Muscle layer of colon (tissue), 2 donors: ENCODE measurements around the gene ACTRT2.

Experiments used
- H3K27ac ChIP-seq: one replicate; pipeline ENCODE4 v1.7.0; 2013; ENCODE audit warnings: low read depth, mild to moderate bottlenecking, low read length, moderate library complexity
- H3K27me3 ChIP-seq, 2 donors: one replicate each; pipeline ENCODE4 v1.7.0; 2013; ENCODE audit warnings: low read length in 2 of 2, mild to moderate bottlenecking in 2 of 2; ENCODE audit not compliant: insufficient read depth in 2 of 2, control insufficient read depth in 1 of 2
- H3K36me3 ChIP-seq: one replicate; pipeline ENCODE4 v1.7.0; 2013; ENCODE audit warnings: mild to moderate bottlenecking, low read length; ENCODE audit not compliant: insufficient read depth
- H3K4me1 ChIP-seq: one replicate; pipeline ENCODE4 v1.7.0; 2013; ENCODE audit warnings: mild to moderate bottlenecking, low read length; ENCODE audit not compliant: insufficient read depth
- H3K4me3 ChIP-seq, 2 donors: one replicate each; pipeline ENCODE4 v1.7.0; 2013; ENCODE audit warnings: low read length in 2 of 2, low read depth in 1 of 2, mild to moderate bottlenecking in 1 of 2, moderate library complexity in 1 of 2
- H3K9ac ChIP-seq: one replicate; pipeline ENCODE4 v1.7.0; 2013; ENCODE audit warnings: low read length
- H3K9me3 ChIP-seq: one replicate; pipeline ENCODE4 v1.7.0; 2013; ENCODE audit warnings: mild to moderate bottlenecking, low read length
- donor health status: abdominal sarcoma.
- donor health status: Adenocarcinoma of cecum.

The ACTRT2 gene

DNA sequence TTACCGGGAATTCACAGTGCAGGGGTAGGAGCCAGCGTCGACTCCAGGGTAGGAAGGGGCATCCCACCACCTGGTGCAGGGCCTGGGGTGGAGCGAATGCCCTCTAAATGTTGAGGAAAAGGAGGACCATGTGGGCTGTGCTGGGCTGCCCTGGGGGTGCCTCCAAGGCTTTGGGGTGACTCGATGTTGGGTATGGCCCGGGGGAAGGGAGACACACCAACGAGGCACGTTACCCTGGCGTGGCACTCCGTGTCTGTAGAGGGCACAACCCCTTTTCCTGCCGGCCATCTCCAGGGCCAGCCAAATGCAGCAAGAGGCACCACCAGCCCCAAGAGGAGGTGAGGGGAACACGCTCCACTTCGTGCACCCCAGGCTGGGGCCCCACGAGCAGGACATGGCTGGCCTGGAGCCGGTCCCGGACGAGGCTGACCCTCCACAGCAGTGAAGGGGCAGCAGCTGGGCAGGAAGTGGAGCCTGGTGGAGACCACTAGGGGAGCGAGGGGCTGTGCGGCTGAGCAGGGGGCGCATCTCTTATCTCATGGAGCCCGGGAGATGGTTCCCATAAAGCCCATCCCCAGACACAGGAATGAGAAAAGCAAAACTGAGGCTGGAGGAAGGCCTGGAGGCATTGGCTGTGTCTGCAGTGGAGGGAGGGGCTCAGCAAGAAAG, 11.2 kb downstream of the ACTRT2 start:
- peaks cover 0 to 48% of the 10 kb centered on the region in 2 donors for H3K27me3 ChIP-seq
- H3K4me1 ChIP-seq, result no peaks in the 10 kb centered on the region
- no peaks in the 10 kb centered on the region for H3K36me3 ChIP-seq
- H3K27ac ChIP-seq, result no peak overlapping the region
- H3K9ac ChIP-seq, result no peak overlapping the region
- no peak overlapping the region for H3K4me3 ChIP-seq
- no peaks in the 10 kb centered on the region for H3K9me3 ChIP-seq

DNA sequence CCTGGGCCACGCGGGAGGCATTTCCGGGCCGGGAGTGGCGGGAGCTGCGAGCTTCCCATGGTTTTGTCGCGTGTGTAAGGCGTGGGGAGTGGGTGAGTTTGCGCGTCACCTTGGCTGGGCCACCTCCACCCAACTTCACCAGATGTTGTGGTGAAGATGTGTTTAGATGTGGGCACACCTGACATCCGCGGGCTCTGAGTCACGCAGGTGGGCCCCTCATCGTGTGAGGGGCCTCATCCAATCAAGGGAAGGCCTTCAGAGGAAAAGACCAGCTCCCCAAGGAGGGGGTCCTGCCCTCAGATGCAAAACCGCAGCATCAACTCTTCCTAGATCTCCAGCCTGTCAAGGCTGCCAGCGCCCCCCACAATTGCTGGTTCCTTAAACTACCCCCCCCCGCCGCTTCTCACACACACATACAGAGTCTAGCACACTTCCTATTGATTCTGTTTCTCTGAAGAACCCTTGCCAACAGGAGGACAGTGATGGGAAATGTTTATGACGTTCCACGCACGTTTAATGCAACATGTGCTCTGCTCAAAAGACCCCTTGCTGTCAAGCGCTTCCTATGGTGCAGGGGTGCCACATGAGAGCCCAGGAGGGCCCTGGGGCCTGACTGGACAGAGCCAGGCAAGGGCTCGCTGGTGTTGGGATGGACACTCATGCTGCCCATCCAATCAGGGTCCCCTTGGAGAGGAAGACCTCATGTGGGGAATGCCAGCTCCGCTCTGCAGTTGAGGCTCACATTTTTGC, 11.9 kb downstream of the ACTRT2 start:
- Histone ChIP-seq H3K36me3 (no peaks in the 10 kb centered on the region), H3K27ac (no peak overlapping the region), H3K9ac (no peak overlapping the region), H3K4me1 (no peaks in the 10 kb centered on the region), H3K4me3 (no peak overlapping the region), H3K9me3 (no peaks in the 10 kb centered on the region), H3K27me3 (peaks cover 0 to 41% of the 10 kb centered on the region in 2 donors)

DNA sequence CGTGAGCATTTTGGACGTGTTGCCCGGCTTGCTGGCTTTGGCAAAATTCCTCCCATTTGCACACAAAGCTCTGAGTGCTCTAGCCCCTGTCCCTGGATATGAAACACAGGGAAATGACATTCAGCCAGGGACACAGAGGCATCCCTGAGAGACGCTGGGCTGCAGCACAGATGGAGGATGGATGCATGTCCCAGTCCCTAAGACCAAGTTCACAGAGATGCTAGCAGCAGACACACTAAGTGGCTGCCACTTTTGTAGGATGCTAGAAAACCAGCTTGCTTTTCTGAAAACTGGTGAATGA, 12.5 kb downstream of the ACTRT2 start:
- Histone ChIP-seq H3K36me3 (no peaks in the 10 kb centered on the region), H3K4me3 (no peak overlapping the region), H3K9ac (no peak overlapping the region), H3K27ac (no peak overlapping the region), H3K4me1 (no peaks in the 10 kb centered on the region), H3K9me3 (no peaks in the 10 kb centered on the region), H3K27me3 (peaks cover 0 to 40% of the 10 kb centered on the region in 2 donors)

DNA sequence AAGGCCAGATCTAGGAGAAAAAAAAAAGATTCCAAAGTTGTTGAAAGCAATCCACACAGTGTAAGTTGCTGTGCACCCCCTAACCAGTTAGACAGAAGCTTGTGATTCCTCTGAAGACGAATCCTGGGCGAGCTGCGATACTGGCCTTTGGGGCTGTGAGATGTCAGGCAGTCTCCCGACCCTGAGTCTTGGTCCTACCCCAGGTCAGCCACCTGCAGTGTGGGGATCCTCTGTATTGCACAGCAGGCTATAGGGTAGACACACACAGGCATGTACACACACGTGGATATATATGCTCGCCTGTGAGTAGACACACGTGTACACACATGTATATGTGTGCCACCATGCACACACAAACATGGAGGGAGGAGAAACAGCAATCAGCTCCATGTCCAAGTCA, 12.9 kb downstream of the ACTRT2 start:
- no peaks in the 10 kb centered on the region for H3K4me1 ChIP-seq
- no peaks in the 10 kb centered on the region for H3K9me3 ChIP-seq
- peaks cover 0 to 40% of the 10 kb centered on the region in 2 donors for H3K27me3 ChIP-seq
- no peaks in the 10 kb centered on the region for H3K36me3 ChIP-seq
- no peak overlapping the region for H3K27ac ChIP-seq
- no peak overlapping the region for H3K4me3 ChIP-seq
- no peak overlapping the region for H3K9ac ChIP-seq

DNA sequence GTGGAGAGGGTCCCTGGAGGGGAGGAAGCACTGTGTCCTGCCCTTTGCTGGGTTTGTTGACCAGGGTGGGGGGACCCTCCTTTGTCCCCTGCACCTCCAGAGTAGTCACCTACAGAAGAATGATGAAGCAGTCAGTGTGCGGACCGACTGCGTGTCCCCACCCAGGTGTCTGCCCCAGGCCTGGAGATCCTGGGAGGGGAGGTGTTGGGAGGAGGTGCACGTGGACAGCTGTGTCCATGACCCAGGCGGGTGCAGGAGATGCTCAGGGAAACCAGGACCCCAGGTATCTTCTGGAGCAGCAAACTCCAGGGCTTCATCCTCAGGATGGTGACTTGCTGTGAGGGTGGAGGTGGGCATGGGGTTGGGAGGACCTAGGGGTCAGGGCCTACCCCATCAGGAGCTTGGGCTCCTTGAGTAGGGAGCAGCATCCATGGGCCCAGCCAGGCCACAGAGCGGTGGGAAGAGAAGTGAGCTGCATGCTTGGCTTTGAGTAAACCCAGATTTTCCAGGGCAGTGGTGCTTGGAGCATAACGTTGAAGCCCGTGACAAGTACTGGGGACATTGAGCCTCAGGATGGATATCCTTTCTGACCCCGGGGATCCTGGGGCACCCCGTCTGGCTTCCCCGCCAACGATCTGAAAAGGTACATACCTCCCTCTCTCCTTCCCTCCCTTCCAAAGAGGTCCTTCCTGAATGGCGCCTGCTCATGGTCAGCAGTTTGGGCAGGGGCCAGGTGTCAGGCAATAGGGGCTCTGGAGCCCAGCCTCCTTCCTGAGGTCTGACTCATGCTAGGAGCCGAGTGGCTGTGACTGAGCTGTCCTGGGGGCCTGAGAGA, 13.7 kb downstream of the ACTRT2 start:
- Histone ChIP-seq H3K27ac (no peak overlapping the region), H3K4me3 (no peak overlapping the region), H3K36me3 (no peaks in the 10 kb centered on the region), H3K4me1 (no peaks in the 10 kb centered on the region), H3K27me3 (peaks cover 0 to 34% of the 10 kb centered on the region in 2 donors), H3K9me3 (no peaks in the 10 kb centered on the region), H3K9ac (no peak overlapping the region)

DNA sequence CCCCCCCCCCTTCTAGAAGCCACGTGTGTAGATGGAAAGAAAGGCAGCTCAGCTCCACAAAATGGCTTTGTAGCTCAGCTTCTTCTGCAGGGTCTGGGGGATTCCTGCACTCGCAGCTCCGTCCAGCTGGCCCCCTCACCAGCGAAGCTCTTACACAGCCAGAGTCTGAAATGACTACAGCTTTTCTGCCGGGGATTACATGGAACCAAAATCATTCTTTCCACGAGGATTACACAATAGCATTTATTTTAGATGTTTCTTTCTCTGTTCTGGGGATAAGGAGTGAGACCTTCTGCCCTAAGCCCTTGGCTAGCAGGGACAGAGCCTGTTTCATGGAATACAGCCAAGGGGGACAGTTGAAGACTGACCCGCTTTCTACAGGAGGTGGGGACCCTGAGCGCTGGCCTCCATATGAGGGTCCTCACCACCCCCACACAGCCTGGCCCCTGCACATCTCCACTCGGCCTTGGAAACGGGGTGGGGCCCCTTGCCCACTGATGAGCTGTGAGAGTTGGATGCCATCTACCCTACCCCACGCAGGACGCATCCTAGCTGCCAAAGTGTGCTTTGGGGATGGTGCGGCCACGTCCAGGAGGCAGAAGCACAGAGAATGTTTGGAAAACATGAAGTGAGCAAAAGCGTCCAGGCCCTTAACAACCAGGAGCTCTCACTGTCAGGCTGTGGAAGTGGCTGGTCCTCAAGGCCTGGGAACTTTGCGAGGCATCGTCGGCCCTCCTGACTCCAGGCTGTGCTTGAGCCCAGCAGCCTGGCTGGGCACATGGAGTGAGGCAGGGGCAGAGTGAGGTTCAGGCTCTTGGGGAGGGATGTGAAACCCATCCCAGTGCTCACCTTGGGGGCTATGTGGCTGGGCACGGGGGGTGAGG, 14.5 kb downstream of the ACTRT2 start:
- H3K27me3 ChIP-seq, result peaks cover 0 to 32% of the 10 kb centered on the region in 2 donors
- no peak overlapping the region for H3K27ac ChIP-seq
- H3K9me3 ChIP-seq, result no peaks in the 10 kb centered on the region
- H3K4me1 ChIP-seq, result no peaks in the 10 kb centered on the region
- no peaks in the 10 kb centered on the region for H3K36me3 ChIP-seq
- H3K9ac ChIP-seq, result no peak overlapping the region
- H3K4me3 ChIP-seq, result no peak overlapping the region

DNA sequence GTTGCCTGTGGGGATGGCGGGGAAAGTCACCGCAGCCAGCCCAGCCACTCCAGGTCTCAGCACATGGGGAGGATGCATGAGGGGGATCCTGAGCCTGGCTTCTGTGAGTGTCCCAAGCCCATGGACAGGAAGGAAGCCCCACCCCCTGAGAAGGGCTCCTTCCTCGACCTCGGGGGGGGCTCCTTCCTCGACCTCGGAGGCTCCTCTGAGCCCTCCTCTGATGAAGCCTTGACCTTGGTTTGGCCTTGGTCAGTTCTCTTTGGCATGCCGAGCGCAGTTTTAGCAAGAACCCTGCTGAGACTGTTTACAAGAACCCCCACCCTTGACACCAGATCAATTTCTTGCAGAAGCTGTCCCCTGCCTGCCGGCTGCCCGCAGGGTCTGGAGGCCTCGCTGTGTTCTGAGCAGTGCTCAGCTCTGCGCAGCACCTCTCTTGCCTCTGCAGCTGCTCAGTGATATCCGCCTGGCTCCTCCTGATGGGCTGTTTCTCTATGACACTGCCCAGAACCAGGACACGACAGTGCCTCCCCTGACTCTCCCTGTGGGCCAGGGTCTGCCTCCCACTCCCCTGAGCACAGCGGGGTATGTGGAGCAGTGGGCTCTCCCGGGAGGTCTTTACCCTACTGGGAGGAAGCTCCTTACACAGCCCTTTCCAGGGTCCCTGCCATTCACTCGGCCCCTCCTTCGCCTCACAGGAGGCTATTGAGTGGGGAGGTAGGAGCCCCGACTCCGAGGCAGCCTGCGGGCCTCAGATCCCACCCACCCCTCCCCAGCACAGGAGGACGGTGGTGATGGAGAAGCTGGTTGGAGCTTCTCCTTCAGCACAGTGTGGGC, 15.4 kb downstream of the ACTRT2 start:
- Histone ChIP-seq H3K9me3 (no peaks in the 10 kb centered on the region), H3K9ac (no peak overlapping the region), H3K27me3 (peaks cover 0 to 29% of the 10 kb centered on the region in 2 donors), H3K36me3 (no peaks in the 10 kb centered on the region), H3K4me1 (no peaks in the 10 kb centered on the region), H3K27ac (no peak overlapping the region), H3K4me3 (no peak overlapping the region)

DNA sequence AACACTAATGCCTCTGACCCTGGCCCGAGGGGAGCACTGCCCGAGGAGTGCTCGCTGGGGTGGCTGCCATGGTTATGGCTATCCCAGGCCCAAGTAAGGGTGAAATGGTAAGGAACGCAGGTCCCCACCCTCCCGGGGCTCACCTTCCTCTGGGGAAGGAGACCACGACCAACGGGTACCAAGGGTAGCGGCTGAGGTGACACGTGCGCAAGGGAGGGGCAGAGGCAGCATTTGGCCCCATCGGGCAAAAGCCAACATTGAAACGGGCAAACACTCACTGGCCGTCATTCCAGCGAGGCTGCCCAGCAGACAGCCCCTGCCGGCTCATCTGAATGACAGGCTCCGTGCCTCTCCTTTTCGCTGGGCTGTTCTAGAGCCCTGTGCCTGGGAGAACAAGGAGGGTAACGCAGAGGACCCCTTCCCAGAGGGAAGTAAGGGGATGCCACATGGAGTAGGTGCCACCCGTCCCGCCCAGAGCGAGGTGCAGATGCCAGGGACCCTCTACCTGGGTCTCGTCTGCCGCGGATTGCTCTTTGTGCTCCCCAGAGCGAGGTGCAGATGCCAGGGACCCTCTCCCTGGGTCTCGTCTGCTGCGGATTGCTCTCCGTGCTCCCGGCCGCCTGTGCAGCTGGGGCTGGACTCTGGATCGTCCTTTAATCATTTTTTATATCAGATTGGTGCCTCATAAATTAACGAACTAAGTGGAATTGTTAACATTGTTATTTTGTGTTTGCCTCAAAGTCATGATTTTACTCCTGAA, 16.2 kb downstream of the ACTRT2 start:
- Histone ChIP-seq H3K36me3 (no peaks in the 10 kb centered on the region), H3K27ac (no peak overlapping the region), H3K27me3 (peaks cover 0 to 28% of the 10 kb centered on the region in 2 donors), H3K9me3 (no peaks in the 10 kb centered on the region), H3K9ac (no peak overlapping the region), H3K4me3 (no peak overlapping the region), H3K4me1 (no peaks in the 10 kb centered on the region)

DNA sequence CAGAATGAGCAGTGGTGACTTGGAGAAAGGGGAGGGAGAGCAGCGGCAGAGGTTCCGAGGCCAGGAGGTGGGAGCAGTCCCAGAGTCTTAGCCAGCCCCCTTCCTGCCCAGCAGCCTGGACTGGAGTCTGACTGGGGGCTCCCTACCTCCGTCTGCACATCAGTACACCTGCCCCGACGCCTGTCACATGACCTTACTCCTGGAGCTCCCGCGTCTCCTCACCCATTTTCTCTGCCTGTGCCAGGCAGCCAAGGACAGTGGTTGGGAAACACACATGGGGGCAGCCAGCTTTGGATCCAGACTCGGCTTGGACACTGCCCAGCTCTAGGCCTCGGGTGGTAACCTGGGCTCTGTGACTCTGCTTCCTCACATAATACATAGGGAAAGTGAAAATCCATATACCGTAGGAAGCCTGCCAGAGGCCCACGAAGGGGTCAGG, 16.9 kb downstream of the ACTRT2 start:
- no peak overlapping the region for H3K27ac ChIP-seq
- H3K4me3 ChIP-seq, result no peak overlapping the region
- no peak overlapping the region for H3K9ac ChIP-seq
- no peaks in the 10 kb centered on the region for H3K9me3 ChIP-seq
- H3K36me3 ChIP-seq, result no peaks in the 10 kb centered on the region
- H3K27me3 ChIP-seq, result peaks cover 0 to 28% of the 10 kb centered on the region in 2 donors
- no peaks in the 10 kb centered on the region for H3K4me1 ChIP-seq
